Uterus (tissue), 4 donors: ENCODE results near the gene INCENP. TPM values are rescaled to one million over a fixed set of nuclear protein-coding genes. Genes with fewer than 3 reads are reported as not detected.

Experiments
- DNase-seq, 2 donors: peaks; one replicate each; pipeline ENCODE4 v3.0.0-alpha.2; 2019 to 2020
- H3K27ac ChIP-seq, 2 donors: fragments of 200-600 bp; sonication (generic); 1 replicate in 1 of 2; 2 replicates in 1 of 2; pipeline ENCODE4 v1.5.1; 2016 to 2018
- H3K27me3 ChIP-seq, 2 donors: fragments of 200-600 bp; sonication (generic); one replicate each; pipeline ENCODE4 v1.5.1; 2018 to 2019; ENCODE audit warnings: control low read depth in 1 of 2
- H3K36me3 ChIP-seq, 2 donors: fragments of 200-600 bp; sonication (generic); one replicate each; pipeline ENCODE4 v1.5.1; 2019; ENCODE audit warnings: control low read depth in 1 of 2
- H3K4me1 ChIP-seq, 2 donors: fragments of 200-600 bp; sonication (generic); one replicate each; pipeline ENCODE4 v1.5.1; 2018 to 2019; ENCODE audit warnings: control low read depth in 1 of 2
- H3K4me3 ChIP-seq, 2 donors: fragments of 200-600 bp; sonication (generic); 1 replicate in 1 of 2; 2 replicates in 1 of 2; pipeline ENCODE4 v1.5.1; 2018 to 2019; ENCODE audit warnings: mild to moderate bottlenecking in 1 of 2
- H3K9me3 ChIP-seq, 2 donors: fragments of 200-600 bp; sonication (generic); one replicate each; pipeline ENCODE4 v1.5.1; 2019; ENCODE audit warnings: control low read depth in 1 of 2
- CTCF ChIP-seq, 4 experiments: fragments of 200-600 bp in 2 of 4; fragments of 450-650 bp in 2 of 4; sonication (generic) in 2 of 4; IDR thresholded peaks; one replicate each; pipeline ENCODE4 v1.5.1; 2016 to 2019; ENCODE audit warnings: antibody characterized with exemption in 4 of 4, mild to moderate bottlenecking in 2 of 4, moderate library complexity in 1 of 4
- POLR2A ChIP-seq, 2 donors: fragments of 450-650 bp; IDR thresholded peaks; one replicate each; pipeline ENCODE4 v1.6.1; 2016; ENCODE audit warnings: antibody characterized with exemption in 2 of 2, mild to moderate bottlenecking in 1 of 2, moderate library complexity in 1 of 2
- intact Hi-C: fragments of 100-400 bp; cut with DNase I; formaldehyde crosslinking; loops from one replicate; pipeline ENCODE4 v1.15.1; 2023; ENCODE audit warnings: low total_unique reads
- total RNA-seq, 4 donors: library from RNA; depleted of rRNA in 3 of 4; stranded (reverse); fragments of >200 nt in 3 of 4; gene quantifications; one replicate each; pipeline versions ENCODE4 v1.1.0 to v1.2.4, GENCODE V29; 2014 to 2023
- donor health status: DM: yes; HTN: yes; CAD: no.

Gene INCENP
- total RNA-seq, 4 donors from 2014 or later, result 7.4 to 27.1 (median 16.5) TPM

DNA sequence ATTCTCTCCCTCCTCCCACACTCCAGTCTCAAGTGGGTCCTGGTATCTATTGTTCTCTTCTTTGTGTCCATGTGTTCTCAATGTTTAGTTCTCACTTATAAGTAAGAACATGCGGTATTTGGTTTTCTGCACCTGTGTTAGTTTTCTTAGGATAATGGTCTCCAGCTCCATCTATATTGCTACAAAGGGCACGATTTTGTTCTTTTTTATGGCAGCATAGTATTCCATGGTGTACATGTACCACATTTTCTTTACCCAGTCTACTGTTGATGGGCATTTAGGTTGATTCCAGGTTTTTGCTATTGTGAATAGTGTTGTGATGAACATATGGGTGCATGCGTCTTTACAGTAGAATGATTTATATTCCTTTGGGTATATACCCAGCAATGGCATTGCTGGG, 4.2 kb upstream of the INCENP start:
- no peak for TF ChIP-seq POLR2A (IDR thresholded peaks at IDR 0.05)
- TF ChIP-seq CTCF (IDR thresholded peaks at IDR 0.05), result no peak
- no peaks in the 10 kb centered on the region for H3K36me3 ChIP-seq
- no peak for DNase-seq
- no peaks in the 10 kb centered on the region for H3K9me3 ChIP-seq
- intact Hi-C loops, result loop anchor here (10.0 kb wide), 1 partner anchor 315 kb away; no protein-coding TSS in a partner anchor
- H3K27me3 ChIP-seq, result no peaks in the 10 kb centered on the region
- H3K4me3 ChIP-seq, result no peak overlapping the region
- no peak overlapping the region for H3K27ac ChIP-seq
- peaks cover 0 to 1% of the 10 kb centered on the region in 2 donors for H3K4me1 ChIP-seq

DNA sequence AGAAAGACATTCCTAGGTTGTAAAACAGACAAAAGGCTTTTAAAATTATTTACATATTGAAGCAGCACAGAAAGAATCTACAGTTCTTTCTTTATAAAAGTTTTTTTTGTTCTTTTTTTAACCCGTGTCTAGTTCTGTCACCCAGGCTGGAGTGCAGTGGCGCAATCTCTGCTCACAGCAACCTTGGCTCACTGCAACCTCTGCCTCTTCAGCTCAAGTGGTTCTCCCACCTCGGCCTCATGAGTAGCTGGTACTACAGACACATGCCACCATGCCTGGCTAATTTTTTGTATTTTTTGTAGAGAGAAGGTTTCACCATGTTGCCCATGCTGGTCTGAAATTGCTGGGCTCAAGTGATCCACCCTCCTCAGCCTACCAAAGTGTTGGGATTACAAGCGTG, 3.8 kb upstream of the INCENP start:
- intact Hi-C loops, result no loop called here
- H3K27ac ChIP-seq, result no peak overlapping the region
- DNase-seq, result no peak

GRCh38 chr11:62120431-62120830, 3.4 kb upstream of the INCENP start:
- H3K9me3 ChIP-seq, result no peaks in the 10 kb centered on the region
- H3K27ac ChIP-seq, result no peak overlapping the region
- DNase-seq, result no peak
- no peaks in the 10 kb centered on the region for H3K27me3 ChIP-seq
- TF ChIP-seq CTCF (IDR thresholded peaks at IDR 0.05) (no peak), POLR2A (IDR thresholded peaks at IDR 0.05) (no peak)
- H3K4me3 ChIP-seq, result no peak overlapping the region
- peaks cover 0 to 4% of the 10 kb centered on the region in 2 donors for H3K4me1 ChIP-seq
- intact Hi-C loops, result no loop called here
- H3K36me3 ChIP-seq, result no peaks in the 10 kb centered on the region

More for the DNA sequence above, 3.8 kb upstream of the INCENP start:
- no peak for TF ChIP-seq CTCF (IDR thresholded peaks at IDR 0.05)
- no peak for TF ChIP-seq POLR2A (IDR thresholded peaks at IDR 0.05)
- H3K27me3 ChIP-seq, result no peaks in the 10 kb centered on the region
- no peak overlapping the region for H3K4me3 ChIP-seq
- H3K36me3 ChIP-seq, result no peaks in the 10 kb centered on the region
- H3K9me3 ChIP-seq, result no peaks in the 10 kb centered on the region
- H3K4me1 ChIP-seq, result peaks cover 0 to 4% of the 10 kb centered on the region in 2 donors

GRCh38 chr11:62122076-62122475, 1.7 kb upstream of the INCENP start:
- Histone ChIP-seq H3K9me3 (no peaks in the 10 kb centered on the region), H3K27me3 (no peaks in the 10 kb centered on the region), H3K36me3 (no peaks in the 10 kb centered on the region), H3K4me1 (peaks cover 0 to 4% of the 10 kb centered on the region in 2 donors), H3K27ac (no peak overlapping the region), H3K4me3 (no peak overlapping the region)
- no peak for DNase-seq
- TF ChIP-seq CTCF (IDR thresholded peaks at IDR 0.05) (no peak), POLR2A (IDR thresholded peaks at IDR 0.05) (no peak)
- intact Hi-C loops, result no loop called here

DNA sequence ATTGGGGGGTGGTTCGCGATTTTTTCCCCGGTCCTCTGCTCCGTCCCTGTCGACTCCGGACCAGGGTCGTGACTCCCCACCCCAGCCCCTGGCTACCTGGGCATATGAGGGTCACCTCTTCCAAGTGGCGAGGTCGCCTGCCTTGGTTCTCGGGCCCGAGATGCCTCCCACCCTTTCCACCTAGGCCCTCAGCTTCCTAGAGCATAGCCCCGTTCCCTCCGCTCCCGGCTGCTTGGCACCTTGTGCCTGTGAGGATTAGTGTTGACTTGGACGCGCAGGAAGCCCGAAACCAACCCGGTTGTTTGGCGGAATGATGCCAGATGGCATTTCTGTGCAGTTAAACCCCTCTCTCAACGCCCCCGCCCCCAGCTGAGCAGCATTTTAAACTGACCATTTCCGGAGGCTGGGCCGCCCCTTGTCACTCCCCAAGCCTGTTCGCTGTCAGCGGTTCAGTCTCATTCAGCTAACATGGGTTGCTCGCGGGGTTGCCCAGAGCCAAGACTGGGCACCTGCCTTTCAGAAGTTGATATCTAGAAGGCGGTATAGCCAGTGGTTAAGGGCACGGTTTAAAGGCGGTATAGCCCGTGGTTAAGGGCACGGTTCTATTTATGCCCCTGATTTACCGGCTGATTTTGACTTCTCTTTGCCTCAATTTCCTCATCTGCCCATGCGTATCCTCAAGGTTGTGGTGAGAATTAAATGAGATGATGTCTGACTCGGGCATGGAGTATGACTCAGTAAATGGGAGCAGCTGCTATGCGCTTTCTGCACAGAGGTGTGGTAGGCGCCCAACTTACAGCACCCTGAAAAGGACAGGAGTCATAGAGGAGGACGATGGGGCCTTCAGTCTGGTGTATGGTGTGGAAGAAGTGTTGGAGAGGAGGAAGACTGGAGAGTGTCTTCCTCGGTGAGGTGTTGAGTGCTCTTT, 639 bp downstream of the INCENP start:
- Histone ChIP-seq H3K4me3 (peak overlapping the region; percentile 70 to 82), H3K36me3 (no peaks in the 10 kb centered on the region), H3K9me3 (no peaks in the 10 kb centered on the region), H3K27ac (peak overlapping the region; percentile 48 to 65), H3K4me1 (peaks cover 0 to 4% of the 10 kb centered on the region in 2 donors), H3K27me3 (no peaks in the 10 kb centered on the region)
- no peak for DNase-seq
- TF ChIP-seq POLR2A (IDR thresholded peaks at IDR 0.05), result no peak
- no peak for TF ChIP-seq CTCF (IDR thresholded peaks at IDR 0.05)
- intact Hi-C loops, result no loop called here
